Measurements from ENCODE around the gene PRDM16.

DNA sequence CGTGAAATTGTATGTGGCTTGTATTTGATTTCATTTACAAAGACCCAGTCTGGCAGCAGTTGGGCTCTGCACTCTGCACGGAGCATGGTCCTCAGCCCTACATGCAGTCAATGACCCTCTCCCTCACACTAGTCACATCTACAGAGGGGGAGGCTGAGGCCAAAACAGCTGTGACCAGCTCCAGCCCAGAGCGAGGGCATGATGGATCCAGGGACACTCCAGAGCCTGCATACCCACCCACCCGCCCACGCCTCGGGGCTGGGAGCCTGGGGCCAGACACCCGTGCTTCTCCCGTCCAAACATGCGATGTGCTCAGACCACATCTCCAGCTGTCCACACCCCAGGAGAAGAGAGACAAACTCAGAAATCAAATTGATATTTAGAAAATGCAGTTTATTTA is 14.0 kb upstream of the PRDM16 start:
- no peak for TF ChIP-seq POLR2A (IDR thresholded peaks at IDR 0.05)
- TF ChIP-seq, protein P1, sequence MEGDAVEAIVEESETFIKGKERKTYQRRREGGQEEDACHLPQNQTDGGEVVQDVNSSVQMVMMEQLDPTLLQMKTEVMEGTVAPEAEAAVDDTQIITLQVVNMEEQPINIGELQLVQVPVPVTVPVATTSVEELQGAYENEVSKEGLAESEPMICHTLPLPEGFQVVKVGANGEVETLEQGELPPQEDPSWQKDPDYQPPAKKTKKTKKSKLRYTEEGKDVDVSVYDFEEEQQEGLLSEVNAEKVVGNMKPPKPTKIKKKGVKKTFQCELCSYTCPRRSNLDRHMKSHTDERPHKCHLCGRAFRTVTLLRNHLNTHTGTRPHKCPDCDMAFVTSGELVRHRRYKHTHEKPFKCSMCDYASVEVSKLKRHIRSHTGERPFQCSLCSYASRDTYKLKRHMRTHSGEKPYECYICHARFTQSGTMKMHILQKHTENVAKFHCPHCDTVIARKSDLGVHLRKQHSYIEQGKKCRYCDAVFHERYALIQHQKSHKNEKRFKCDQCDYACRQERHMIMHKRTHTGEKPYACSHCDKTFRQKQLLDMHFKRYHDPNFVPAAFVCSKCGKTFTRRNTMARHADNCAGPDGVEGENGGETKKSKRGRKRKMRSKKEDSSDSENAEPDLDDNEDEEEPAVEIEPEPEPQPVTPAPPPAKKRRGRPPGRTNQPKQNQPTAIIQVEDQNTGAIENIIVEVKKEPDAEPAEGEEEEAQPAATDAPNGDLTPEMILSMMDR (IDR thresholded peaks at IDR 0.05): no peak
